Non-pigmented ciliary epithelial cell (primary cell): ENCODE data around the gene CLIC4.

Experiments used
- DNase-seq: peaks from one replicate; pipeline ENCODE4 v3.0.0-alpha.2; 2010; ENCODE audit warnings: low read depth

Gene CLIC4

GRCh38 chr1:24860841-24861240 is 115.6 kb downstream of the CLIC4 start:
- no peak for DNase-seq

- DNase-seq, result no peak
These were observed 116.8 kb downstream of the CLIC4 start for GRCh38 chr1:24861821-24862727.

- DNase-seq, result no peak
These were observed 117.7 kb downstream of the CLIC4 start for GRCh38 chr1:24862775-24863483.

GRCh38 chr1:24864370-24864777 is 119.1 kb downstream of the CLIC4 start:
- DNase-seq, result no peak

- DNase-seq, result no peak
These were observed 119.9 kb downstream of the CLIC4 start for GRCh38 chr1:24865168-24865567.

GRCh38 chr1:24865587-24865986 is 120.3 kb downstream of the CLIC4 start:
- no peak for DNase-seq

- DNase-seq, result no peak
These were observed 121.2 kb downstream of the CLIC4 start for GRCh38 chr1:24866211-24867083.

GRCh38 chr1:24867084-24867870 is 122.0 kb downstream of the CLIC4 start:
- no peak for DNase-seq

GRCh38 chr1:24868016-24868875 is 123.0 kb downstream of the CLIC4 start:
- DNase-seq, result no peak

GRCh38 chr1:24870551-24871195 is 125.4 kb downstream of the CLIC4 start:
- no peak for DNase-seq

GRCh38 chr1:24871306-24871901 is 126.2 kb downstream of the CLIC4 start:
- no peak for DNase-seq

GRCh38 chr1:24872061-24872850 is 127.0 kb downstream of the CLIC4 start:
- no peak for DNase-seq

- DNase-seq, result no peak
These were observed 127.9 kb downstream of the CLIC4 start for GRCh38 chr1:24873148-24873547.

GRCh38 chr1:24874056-24874455 is 128.8 kb downstream of the CLIC4 start:
- no peak for DNase-seq

- DNase-seq, result no peak
These were observed 129.5 kb downstream of the CLIC4 start for GRCh38 chr1:24874611-24875234.

- DNase-seq, result no peak
These were observed 130.0 kb downstream of the CLIC4 start for GRCh38 chr1:24875257-24875656.

GRCh38 chr1:24875991-24876506 is 130.8 kb downstream of the CLIC4 start:
- no peak for DNase-seq

- DNase-seq, result no peak
These were observed 132.8 kb downstream of the CLIC4 start for GRCh38 chr1:24878045-24878444.
